IMR-90 (cell line): ENCODE data around the gene ADGRB3. TPM values are rescaled to one million over a fixed set of nuclear protein-coding genes. Genes with fewer than 3 reads are reported as not detected.

Source experiments
- ATAC-seq: fragments of 200-7000 bp; cut with Tn5 transposase; 2 replicates; pipeline ENCODE4 v1.9.1; 2020; ENCODE audit warnings: low read depth, mild to moderate bottlenecking, moderate library complexity
- BruUV-seq: library from RNA; stranded (reverse); fragments of 400-500 nt; replicated peaks from 2 replicates; lab custom pipeline; 2021; lab: Mats Ljungman, UMichigan
- CTCF ChIA-PET: fragments of 300-600 bp; formaldehyde crosslinking; extraction: SDS; loops from one replicate; lab custom pipeline; 2021; ENCODE audit warnings: antibody characterized with exemption; lab: Yijun Ruan, JAX
- POLR2A ChIA-PET: fragments of 300-600 bp; sonication (Branson Sonifier 250); formaldehyde crosslinking; loops from one replicate; lab custom pipeline; 2022; ENCODE audit warnings: antibody characterized with exemption; ENCODE audit not compliant: unreplicated experiment; lab: Charles Lee
- DNase-seq: peaks from one replicate; pipeline ENCODE4 v3.0.0; 2013
- H2AFZ ChIP-seq: replicated peaks from 2 replicates; pipeline ENCODE3; 2013; ENCODE audit warnings: low read length, mild to moderate bottlenecking; ENCODE audit not compliant: poor library complexity
- H2AK5ac ChIP-seq: 2 replicates; pipeline ENCODE4 v1.6.1; 2013; ENCODE audit warnings: low read depth, low read length, inconsistent platforms
- H2AK9ac ChIP-seq: replicated peaks from 2 replicates; pipeline ENCODE3; 2013; ENCODE audit warnings: mild to moderate bottlenecking, low read depth, low read length, moderate library complexity; ENCODE audit not compliant: poor library complexity
- H2BK120ac ChIP-seq: 2 replicates; pipeline ENCODE4 v1.6.1; 2013; ENCODE audit warnings: low read depth, low read length, inconsistent platforms
- H2BK15ac ChIP-seq: 3 replicates; pipeline ENCODE4 v1.6.1; 2013; ENCODE audit warnings: low read depth, low read length, inconsistent platforms
- H2BK20ac ChIP-seq: 2 replicates; pipeline ENCODE4 v1.6.1; 2013; ENCODE audit warnings: low read depth, mild to moderate bottlenecking, inconsistent platforms, low read length, moderate library complexity
- H2BK5ac ChIP-seq: 2 replicates; pipeline ENCODE4 v1.6.1; 2013; ENCODE audit warnings: mild to moderate bottlenecking, low read depth, low read length, inconsistent platforms; ENCODE audit not compliant: poor library complexity, severe bottlenecking
- H3K14ac ChIP-seq: replicated peaks from 2 replicates; pipeline ENCODE4 v1.6.1; 2013; ENCODE audit warnings: low read depth, low read length, inconsistent platforms
- H3K18ac ChIP-seq: 2 replicates; pipeline ENCODE4 v1.6.1; 2013; ENCODE audit warnings: low read depth, low read length, control low read depth
- H3K23ac ChIP-seq: 2 replicates; pipeline ENCODE4 v1.6.1; 2013; ENCODE audit warnings: low read depth, low read length, inconsistent platforms
- H3K27ac ChIP-seq: 2 replicates; pipeline ENCODE4 v1.5.1; 2013; ENCODE audit warnings: mild to moderate bottlenecking, control low read depth, low read length; ENCODE audit not compliant: insufficient read depth
- H3K27me3 ChIP-seq: 2 replicates; pipeline ENCODE4 v1.6.1; 2013; ENCODE audit warnings: low read length; ENCODE audit not compliant: control insufficient read depth, insufficient read depth
- H3K36me3 ChIP-seq: 2 replicates; pipeline ENCODE4 v1.6.1; 2013; ENCODE audit warnings: low read length, mixed read lengths; ENCODE audit not compliant: control insufficient read depth, insufficient read depth
- H3K4ac ChIP-seq: 2 replicates; pipeline ENCODE4 v1.6.1; 2013; ENCODE audit warnings: low read depth, low read length, inconsistent platforms
- H3K4me1 ChIP-seq: 2 replicates; pipeline ENCODE4 v1.6.1; 2013; ENCODE audit warnings: low read length, mixed read lengths; ENCODE audit not compliant: control insufficient read depth, insufficient read depth
- H3K4me2 ChIP-seq: 2 replicates; pipeline ENCODE4 v1.6.1; 2013; ENCODE audit warnings: low read depth, mild to moderate bottlenecking, control low read depth, low read length, moderate library complexity
- H3K4me3 ChIP-seq: 2 replicates; pipeline ENCODE4 v1.5.1; 2013; ENCODE audit warnings: low read depth, mild to moderate bottlenecking, control low read depth, low read length, moderate library complexity; ENCODE audit not compliant: insufficient read depth
- H3K56ac ChIP-seq: 2 replicates; pipeline ENCODE4 v1.6.1; 2013; ENCODE audit warnings: low read length, inconsistent platforms; ENCODE audit not compliant: insufficient read depth; ENCODE audit errors: extremely low read depth
- H3K79me1 ChIP-seq, 2 experiments: 2 replicates each; pipeline ENCODE4 v1.6.1; 2013; ENCODE audit warnings: low read length in 2 of 2, inconsistent platforms in 1 of 2, low read depth in 1 of 2
- H3K9ac ChIP-seq: 2 replicates; pipeline ENCODE4 v1.6.1; 2013; ENCODE audit warnings: low read depth, low read length, control low read depth
- H3K9me1 ChIP-seq: 2 replicates; pipeline ENCODE4 v1.6.1; 2013; ENCODE audit warnings: low read length, inconsistent platforms; ENCODE audit not compliant: insufficient read depth
- H3K9me3 ChIP-seq: 2 replicates; pipeline ENCODE4 v1.6.1; 2013; ENCODE audit warnings: low read length; ENCODE audit not compliant: control insufficient read depth, insufficient read depth
- H4K20me1 ChIP-seq: 2 replicates; pipeline ENCODE4 v1.6.1; 2013; ENCODE audit warnings: low read length, inconsistent platforms; ENCODE audit not compliant: insufficient read depth
- H4K5ac ChIP-seq: 2 replicates; pipeline ENCODE4 v1.6.1; 2013; ENCODE audit warnings: mild to moderate bottlenecking, low read depth, low read length, control low read depth
- H4K8ac ChIP-seq, 2 experiments: 2 replicates each; pipeline ENCODE4 v1.6.1; 2013; ENCODE audit warnings: low read depth in 2 of 2, low read length in 2 of 2, control low read depth in 1 of 2, inconsistent platforms in 1 of 2
- H4K91ac ChIP-seq: 2 replicates; pipeline ENCODE4 v1.6.1; 2013; ENCODE audit warnings: low read depth, low read length, inconsistent platforms; ENCODE audit not compliant: insufficient read depth
- BHLHE40 ChIP-seq: fragments of 150-350 bp; IDR thresholded peaks from 2 replicates; pipeline ENCODE4 v1.6.1; 2016; ENCODE audit warnings: mild to moderate bottlenecking, low read depth, low read length
- CEBPB ChIP-seq: IDR thresholded peaks from 2 replicates; pipeline ENCODE4 v1.6.1; 2012; ENCODE audit warnings: low read depth, low read length, improper control_type of control experiment
- CHD1 ChIP-seq: IDR thresholded peaks from 2 replicates; pipeline ENCODE4 v1.6.1; 2012; ENCODE audit warnings: low read depth, low read length, improper control_type of control experiment
- ELK1 ChIP-seq: fragments of 150-350 bp; IDR thresholded peaks from 2 replicates; pipeline ENCODE4 v1.6.1; 2016; ENCODE audit warnings: low read depth, mild to moderate bottlenecking, low read length, moderate library complexity, borderline replicate concordance
- MAFK ChIP-seq: IDR thresholded peaks from 2 replicates; pipeline ENCODE4 v1.6.1; 2012; ENCODE audit warnings: low read depth, low read length, improper control_type of control experiment
- MAZ ChIP-seq: IDR thresholded peaks from 2 replicates; pipeline ENCODE4 v1.6.1; 2012; ENCODE audit warnings: low read depth, mild to moderate bottlenecking, low read length, improper control_type of control experiment, moderate library complexity, borderline replicate concordance
- NFE2L2 ChIP-seq: fragments of 150-350 bp; IDR thresholded peaks from 2 replicates; pipeline ENCODE4 v1.6.1; 2016; ENCODE audit warnings: low read depth, mild to moderate bottlenecking, low read length
- POLR2A ChIP-seq: IDR thresholded peaks from 2 replicates; pipeline ENCODE4 v1.6.1; 2012; ENCODE audit warnings: mild to moderate bottlenecking, low read depth, low read length
- RAD21 ChIP-seq: IDR thresholded peaks from 2 replicates; pipeline ENCODE4 v1.6.1; 2012; ENCODE audit warnings: low read length, improper control_type of control experiment
- RCOR1 ChIP-seq: IDR thresholded peaks from 2 replicates; pipeline ENCODE4 v1.6.1; 2012; ENCODE audit warnings: mild to moderate bottlenecking, low read length, improper control_type of control experiment; ENCODE audit not compliant: insufficient replicate concordance
- RFX5 ChIP-seq: IDR thresholded peaks from 2 replicates; pipeline ENCODE4 v1.8.0; 2012; ENCODE audit warnings: low read depth, mild to moderate bottlenecking, low read length, moderate library complexity
- SMC3 ChIP-seq: fragments of 150-350 bp; IDR thresholded peaks from 2 replicates; pipeline ENCODE4 v1.6.1; 2016; ENCODE audit warnings: low read depth, mild to moderate bottlenecking, antibody characterized with exemption, low read length, moderate library complexity
- USF2 ChIP-seq: fragments of 150-350 bp; IDR thresholded peaks from 2 replicates; pipeline ENCODE4 v1.6.1; 2017; ENCODE audit warnings: mild to moderate bottlenecking, antibody characterized with exemption, low read length, low read depth
- WGBS, 2 experiments: methylation state at CpG; one replicate each; pipeline versions ENCODE4 v1.1.5 to v1.1.7; 2013; ENCODE audit warnings: missing lambda C conversion rate in 2 of 2; ENCODE audit not compliant: insufficient read length in 1 of 2; ENCODE audit errors: extremely low coverage in 2 of 2; 5-methylcytosine and 5-hydroxymethylcytosine counted together
- dilution Hi-C: fragments of 300-500 bp; cut with HindIII; formaldehyde crosslinking; loops from one replicate; pipeline ENCODE4 v1.14.3; 2018; ENCODE audit warnings: low sequenced_read_pairs; ENCODE audit not compliant: unreplicated experiment
- in situ Hi-C: fragments of 300-500 bp; cut with MboI; formaldehyde crosslinking; loops from 3 replicates; pipeline ENCODE4 v1.14.3; 2019; ENCODE audit warnings: low sequenced_read_pairs, inconsistent platforms, mixed read lengths
- intact Hi-C: fragments of 100-400 bp; cut with micrococcal nuclease; formaldehyde crosslinking; loops from 2 replicates; pipeline ENCODE4 v1.10.0; 2022
- polyA plus RNA-seq, 3 experiments: library from polyadenylated mRNA; depleted of rRNA; stranded (reverse); fragments of >200 nt; gene quantifications; 2 replicates each; pipeline ENCODE4 v1.2.3, GENCODE V29; 2012; ENCODE audit warnings: low replicate concordance in 1 of 3
- total RNA-seq: library from RNA; depleted of rRNA; stranded (reverse); fragments of >200 nt; gene quantifications from 2 replicates; pipeline ENCODE4 v1.2.3, GENCODE V29; 2012
- TF ChIP-seq, protein P1 (sequence below): conservative IDR thresholded peaks from 2 replicates; pipeline ENCODE4 v1.5.1; 2012; ENCODE audit warnings: mild to moderate bottlenecking, low read depth, low read length, improper control_type of control experiment

The ADGRB3 gene
- total and polyA plus RNA-seq, 2 of the 4 experiments (the other 2 are of a cell fraction), result not detected

DNA sequence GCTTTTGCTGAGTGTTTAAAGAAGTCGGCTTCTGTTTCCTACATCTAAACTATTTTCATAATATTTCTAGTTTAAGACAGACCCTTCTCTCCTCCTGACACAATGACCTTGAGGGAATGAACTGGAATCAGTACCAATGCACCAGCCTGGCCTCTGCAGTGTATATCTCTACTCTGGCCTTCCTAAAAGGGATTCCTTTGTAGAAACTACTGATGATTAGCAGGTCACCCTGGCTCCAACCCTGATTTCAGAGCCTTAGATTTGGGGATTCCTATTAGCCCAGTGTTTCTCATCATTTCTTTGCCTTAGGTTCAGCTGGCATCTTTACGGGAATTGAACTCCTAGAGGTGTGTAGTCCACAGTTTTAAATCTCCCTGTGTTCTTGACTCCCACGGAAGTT is 75.4 kb downstream of the ADGRB3 start:
- H2BK5ac ChIP-seq, result no peak overlapping the region
- H3K14ac ChIP-seq, result no peak overlapping the region
- H3K27me3 ChIP-seq, result no peaks in the 10 kb centered on the region
- H3K18ac ChIP-seq, result no peak overlapping the region
- no peak overlapping the region for H3K27ac ChIP-seq
- H4K20me1 ChIP-seq, result no peaks in the 10 kb centered on the region
- H3K4me2 ChIP-seq, result no peak overlapping the region
- no peak overlapping the region for H2AK5ac ChIP-seq
- in situ Hi-C loops (no loop called here), intact Hi-C loops (no loop called here), dilution Hi-C loops (no loop called here)
- no peaks in the 10 kb centered on the region for H3K9me1 ChIP-seq
- H2BK15ac ChIP-seq, result no peak overlapping the region
- H3K79me1 ChIP-seq, result no peaks in the 10 kb centered on the region
- no peak overlapping the region for H3K56ac ChIP-seq
- H3K23ac ChIP-seq, result no peak overlapping the region
- no peak overlapping the region for H4K5ac ChIP-seq
- no peaks in the 10 kb centered on the region for H3K36me3 ChIP-seq
- no peak overlapping the region for H4K8ac ChIP-seq
- H2BK20ac ChIP-seq, result no peak overlapping the region
- H2AFZ ChIP-seq, result no peak overlapping the region
- H3K9me3 ChIP-seq, result no peaks in the 10 kb centered on the region
- TF ChIP-seq BHLHE40, result no peak
- TF ChIP-seq ELK1, result no peak
- no peak for TF ChIP-seq RAD21
- no peak for TF ChIP-seq RCOR1
- TF ChIP-seq, protein P1, sequence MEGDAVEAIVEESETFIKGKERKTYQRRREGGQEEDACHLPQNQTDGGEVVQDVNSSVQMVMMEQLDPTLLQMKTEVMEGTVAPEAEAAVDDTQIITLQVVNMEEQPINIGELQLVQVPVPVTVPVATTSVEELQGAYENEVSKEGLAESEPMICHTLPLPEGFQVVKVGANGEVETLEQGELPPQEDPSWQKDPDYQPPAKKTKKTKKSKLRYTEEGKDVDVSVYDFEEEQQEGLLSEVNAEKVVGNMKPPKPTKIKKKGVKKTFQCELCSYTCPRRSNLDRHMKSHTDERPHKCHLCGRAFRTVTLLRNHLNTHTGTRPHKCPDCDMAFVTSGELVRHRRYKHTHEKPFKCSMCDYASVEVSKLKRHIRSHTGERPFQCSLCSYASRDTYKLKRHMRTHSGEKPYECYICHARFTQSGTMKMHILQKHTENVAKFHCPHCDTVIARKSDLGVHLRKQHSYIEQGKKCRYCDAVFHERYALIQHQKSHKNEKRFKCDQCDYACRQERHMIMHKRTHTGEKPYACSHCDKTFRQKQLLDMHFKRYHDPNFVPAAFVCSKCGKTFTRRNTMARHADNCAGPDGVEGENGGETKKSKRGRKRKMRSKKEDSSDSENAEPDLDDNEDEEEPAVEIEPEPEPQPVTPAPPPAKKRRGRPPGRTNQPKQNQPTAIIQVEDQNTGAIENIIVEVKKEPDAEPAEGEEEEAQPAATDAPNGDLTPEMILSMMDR, result no peak
- TF ChIP-seq NFE2L2, result no peak
- no peak for TF ChIP-seq USF2
- TF ChIP-seq CEBPB, result no peak
- no peak for TF ChIP-seq MAZ
- no peak for TF ChIP-seq CHD1
- TF ChIP-seq MAFK, result no peak
- no peak for TF ChIP-seq RFX5
- no peak for TF ChIP-seq SMC3
- TF ChIP-seq POLR2A, result no peak
- no peak for ATAC-seq
- DNase-seq, result no peak
- H4K91ac ChIP-seq, result no peak overlapping the region
- no peak overlapping the region for H2AK9ac ChIP-seq
- no TSS peak for BruUV-seq
- POLR2A ChIA-PET, result no interaction called here
- H3K4ac ChIP-seq, result no peak overlapping the region
- H3K4me3 ChIP-seq, result no peak overlapping the region
- no CpG with 5 or more reads among the region's 3 CpGs for WGBS, 2 experiments
- CTCF ChIA-PET, result no interaction called here
- no peak overlapping the region for H3K9ac ChIP-seq
- no peak overlapping the region for H2BK120ac ChIP-seq
- no peaks in the 10 kb centered on the region for H3K4me1 ChIP-seq
